ENCODE data around the gene STUB1.

STUB1 gene

GRCh38 chr16:675884-676564, 4.2 kb upstream of the STUB1 start:
- peak overlapping the region; percentile 34 to 35 for H3K4me3 ChIP-seq (replicated peaks in 1 of 2; ENCODE audit: low read depth in 2 of 2, low read length in 2 of 2)
- DNase-seq (ENCODE audit: low read depth in 2 of 2), result no peak
- no peak for TF ChIP-seq CTCF (IDR thresholded peaks at IDR 0.05; ENCODE audit: low read depth, low read length)

GRCh38 chr16:676565-676902, 3.7 kb upstream of the STUB1 start:
- no peak for DNase-seq (ENCODE audit: low read depth in 2 of 2)
- TF ChIP-seq CTCF (IDR thresholded peaks at IDR 0.05; ENCODE audit: low read depth, low read length), result no peak
- H3K4me3 ChIP-seq (replicated peaks in 1 of 2; ENCODE audit: low read depth in 2 of 2, low read length in 2 of 2), result no peak overlapping the region

GRCh38 chr16:676913-677312, 3.3 kb upstream of the STUB1 start:
- no peak overlapping the region for H3K4me3 ChIP-seq (replicated peaks in 1 of 2; ENCODE audit: low read depth in 2 of 2, low read length in 2 of 2)
- TF ChIP-seq CTCF (IDR thresholded peaks at IDR 0.05; ENCODE audit: low read depth, low read length), result no peak
- no peak for DNase-seq (ENCODE audit: low read depth in 2 of 2)

GRCh38 chr16:677316-678190, 2.7 kb upstream of the STUB1 start:
- DNase-seq (ENCODE audit: low read depth in 2 of 2), result no peak
- no peak for TF ChIP-seq CTCF (IDR thresholded peaks at IDR 0.05; ENCODE audit: low read depth, low read length)
- H3K4me3 ChIP-seq (replicated peaks in 1 of 2; ENCODE audit: low read depth in 2 of 2, low read length in 2 of 2), result no peak overlapping the region

DNA sequence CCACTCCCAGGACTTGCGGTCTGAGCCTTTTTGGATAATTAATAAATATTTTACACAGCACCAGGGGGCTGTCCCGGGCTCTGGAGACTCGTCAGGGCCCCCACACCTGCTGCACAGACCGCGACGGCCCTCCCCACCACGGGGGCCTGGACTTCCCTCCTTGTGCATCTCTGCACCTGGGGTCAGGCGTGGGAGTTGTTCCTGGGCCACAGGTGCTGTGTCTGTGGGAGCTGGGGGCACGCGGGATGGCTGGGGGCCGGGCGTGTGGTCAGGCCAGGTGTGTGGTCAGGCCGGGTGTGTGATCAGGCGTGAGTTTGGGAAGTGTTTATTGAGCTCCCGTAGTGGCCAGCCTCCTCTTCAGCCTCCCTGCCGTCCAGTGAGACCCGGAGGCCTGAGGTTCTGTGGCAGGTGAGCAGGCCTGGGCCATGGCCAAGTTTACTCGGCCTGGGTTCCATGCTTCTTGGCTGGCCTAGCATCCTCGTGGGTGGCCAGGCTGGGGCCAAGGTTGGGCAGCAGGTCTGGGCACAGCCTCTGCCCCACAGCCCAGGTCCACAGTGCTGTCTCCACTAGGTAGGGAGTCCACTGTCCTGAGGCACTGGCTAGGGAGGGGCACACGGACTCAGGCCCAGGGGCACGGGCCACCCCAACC, 1.9 kb upstream of the STUB1 start:
- DNase-seq (ENCODE audit: low read depth in 2 of 2), result no peak
- no peak overlapping the region for H3K4me3 ChIP-seq (replicated peaks in 1 of 2; ENCODE audit: low read depth in 2 of 2, low read length in 2 of 2)
- TF ChIP-seq CTCF (IDR thresholded peaks at IDR 0.05; ENCODE audit: low read depth, low read length), result no peak

DNA sequence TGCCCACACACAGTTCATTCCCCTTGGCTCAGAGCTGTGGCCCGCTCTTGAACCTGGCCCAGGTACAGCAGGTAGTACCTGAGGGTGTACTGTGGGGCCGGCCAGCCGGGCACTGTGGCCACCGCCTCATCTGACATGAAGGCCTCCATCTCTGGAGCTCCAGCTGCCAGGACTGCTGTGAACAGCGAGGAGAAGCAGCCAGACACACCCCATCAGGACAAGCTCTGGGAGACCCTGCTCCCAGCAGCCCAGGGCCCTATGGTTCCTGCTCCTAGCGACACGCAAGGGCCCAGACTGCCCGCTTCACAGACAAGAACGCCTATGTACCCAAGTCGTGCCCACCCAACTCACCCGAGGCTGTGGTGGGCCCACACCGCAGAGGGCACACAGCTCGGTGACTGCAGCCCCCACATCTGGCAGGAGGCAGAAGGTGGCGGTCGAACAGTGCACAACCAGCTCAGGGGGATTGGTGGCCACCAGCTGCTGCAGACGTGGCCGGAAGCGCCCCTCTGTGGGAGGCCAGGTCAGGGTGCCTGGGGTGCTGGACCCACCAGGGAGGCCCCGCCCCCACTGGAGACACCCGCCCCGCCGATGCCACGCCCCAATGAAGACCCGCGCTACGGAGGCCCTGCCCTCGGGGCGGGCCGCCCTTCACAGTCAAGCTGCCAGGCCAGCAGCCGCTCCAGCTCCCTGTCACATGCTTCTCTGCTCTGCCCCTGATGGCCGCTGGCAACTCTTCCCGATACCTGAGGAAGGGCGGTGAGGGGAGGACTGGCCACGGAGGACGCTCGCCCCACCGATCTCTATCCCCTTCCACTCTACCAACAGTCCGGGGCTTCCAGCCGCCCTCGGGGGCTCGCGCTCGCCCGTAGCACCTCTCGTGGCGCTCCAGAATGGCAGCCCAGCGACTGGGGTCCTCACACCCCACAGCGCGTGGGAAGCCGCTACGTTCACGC, 1.1 kb upstream of the STUB1 start:
- DNase-seq (ENCODE audit: low read depth in 2 of 2), result peak; percentile 36 to 59
- peak overlapping the region; percentile 50 to 52 for H3K4me3 ChIP-seq (replicated peaks in 1 of 2; ENCODE audit: low read depth in 2 of 2, low read length in 2 of 2)
- TF ChIP-seq CTCF (IDR thresholded peaks at IDR 0.05; ENCODE audit: low read depth, low read length), result no peak

Measured in cardiac fibroblast (primary cell).